Pulmonary artery endothelial cell (primary cell): ENCODE measurements around the gene GATAD1. TPM values are rescaled to one million over a fixed set of nuclear protein-coding genes. Genes with fewer than 3 reads are reported as not detected.
"Not testable (repeated sequence)": the region's sequence is repeated elsewhere in the genome, so short reads cannot be mapped to it uniquely, and the experiment has no call there.

Experiments used
- DNase-seq: peaks from one replicate; pipeline ENCODE4 v3.0.0-alpha.2; 2011; ENCODE audit warnings: low read depth, low spot score
- total RNA-seq: library from RNA; depleted of rRNA; stranded (reverse); fragments of >200 nt; gene quantifications from 2 replicates; pipeline ENCODE4 v1.2.3, GENCODE V29; 2014

Gene GATAD1
- total RNA-seq, 1 donor from 2014 or later: 16.0 TPM

- no peak for DNase-seq
These were observed 10.5 kb upstream of the GATAD1 start for GRCh38 chr7:92436612-92437445.

- no peak for DNase-seq
These were observed 9.3 kb upstream of the GATAD1 start for GRCh38 chr7:92437956-92438491.

GRCh38 chr7:92442720-92443119 is 4.6 kb upstream of the GATAD1 start:
- not testable (repeated sequence) for DNase-seq

- DNase-seq: no peak
These were observed 375 bp upstream of the GATAD1 start for GRCh38 chr7:92446869-92447344.

- peak; percentile 35 for DNase-seq
These were observed 994 bp downstream of the GATAD1 start for GRCh38 chr7:92448205-92448747.

GRCh38 chr7:92451645-92452044 is 4.4 kb downstream of the GATAD1 start:
- DNase-seq: no peak

GRCh38 chr7:92456236-92456635 is 9.0 kb downstream of the GATAD1 start:
- DNase-seq: no peak

- no peak for DNase-seq
These were observed 12.8 kb downstream of the GATAD1 start for GRCh38 chr7:92460109-92460508.

GRCh38 chr7:92460510-92460909 is 13.2 kb downstream of the GATAD1 start:
- no peak for DNase-seq

GRCh38 chr7:92461027-92462003 is 14.0 kb downstream of the GATAD1 start:
- no peak for DNase-seq

- no peak for DNase-seq
These were observed 15.3 kb downstream of the GATAD1 start for GRCh38 chr7:92462560-92462959.

GRCh38 chr7:92464515-92464914 is 17.2 kb downstream of the GATAD1 start:
- no peak for DNase-seq

GRCh38 chr7:92466682-92467081 is 19.4 kb downstream of the GATAD1 start:
- no peak for DNase-seq

- DNase-seq: not testable (repeated sequence)
These were observed 21.3 kb downstream of the GATAD1 start for GRCh38 chr7:92468589-92468988.

- not testable (repeated sequence) for DNase-seq
These were observed 26.7 kb downstream of the GATAD1 start for GRCh38 chr7:92473989-92474388.

- not testable (repeated sequence) for DNase-seq
These were observed 28.0 kb downstream of the GATAD1 start for GRCh38 chr7:92475261-92475770.

GRCh38 chr7:92475851-92476590 is 28.7 kb downstream of the GATAD1 start:
- DNase-seq: not testable (repeated sequence)

- not testable (repeated sequence) for DNase-seq
These were observed 30.4 kb downstream of the GATAD1 start, which contains the start of gene ERVW-1 for GRCh38 chr7:92477681-92478080. ERVW-1 (minus strand) TSS chr7:92477946; CDS start chr7:92470381, 7,565 bp downstream.

GRCh38 chr7:92478095-92478494 is 30.8 kb downstream of the GATAD1 start:
- no peak for DNase-seq

GRCh38 chr7:92478711-92479110 is 31.4 kb downstream of the GATAD1 start:
- no peak for DNase-seq
